IMR-90 (cell line): Measurements from ENCODE around the gene EMD. TPM values are rescaled to one million over a fixed set of nuclear protein-coding genes. Genes with fewer than 3 reads are reported as not detected.

Experiments used
- polyA plus RNA-seq, 3 experiments: library from polyadenylated mRNA; depleted of rRNA; stranded (reverse); fragments of >200 nt; gene quantifications; 2 replicates each; pipeline ENCODE4 v1.2.3, GENCODE V29; 2012; ENCODE audit warnings: low replicate concordance in 1 of 3
- total RNA-seq: library from RNA; depleted of rRNA; stranded (reverse); fragments of >200 nt; gene quantifications from 2 replicates; pipeline ENCODE4 v1.2.3, GENCODE V29; 2012
- TF ChIP-seq, protein P1 (sequence below): fragments of 150-350 bp; IDR thresholded peaks from 2 replicates; pipeline ENCODE4 v1.6.1; 2016; ENCODE audit warnings: low read depth, mild to moderate bottlenecking, low read length, moderate library complexity, borderline replicate concordance

The EMD gene
- total and polyA plus RNA-seq, 2 of the 4 experiments (the other 2 are of a cell fraction) = 9.9 to 80.6 TPM

DNA sequence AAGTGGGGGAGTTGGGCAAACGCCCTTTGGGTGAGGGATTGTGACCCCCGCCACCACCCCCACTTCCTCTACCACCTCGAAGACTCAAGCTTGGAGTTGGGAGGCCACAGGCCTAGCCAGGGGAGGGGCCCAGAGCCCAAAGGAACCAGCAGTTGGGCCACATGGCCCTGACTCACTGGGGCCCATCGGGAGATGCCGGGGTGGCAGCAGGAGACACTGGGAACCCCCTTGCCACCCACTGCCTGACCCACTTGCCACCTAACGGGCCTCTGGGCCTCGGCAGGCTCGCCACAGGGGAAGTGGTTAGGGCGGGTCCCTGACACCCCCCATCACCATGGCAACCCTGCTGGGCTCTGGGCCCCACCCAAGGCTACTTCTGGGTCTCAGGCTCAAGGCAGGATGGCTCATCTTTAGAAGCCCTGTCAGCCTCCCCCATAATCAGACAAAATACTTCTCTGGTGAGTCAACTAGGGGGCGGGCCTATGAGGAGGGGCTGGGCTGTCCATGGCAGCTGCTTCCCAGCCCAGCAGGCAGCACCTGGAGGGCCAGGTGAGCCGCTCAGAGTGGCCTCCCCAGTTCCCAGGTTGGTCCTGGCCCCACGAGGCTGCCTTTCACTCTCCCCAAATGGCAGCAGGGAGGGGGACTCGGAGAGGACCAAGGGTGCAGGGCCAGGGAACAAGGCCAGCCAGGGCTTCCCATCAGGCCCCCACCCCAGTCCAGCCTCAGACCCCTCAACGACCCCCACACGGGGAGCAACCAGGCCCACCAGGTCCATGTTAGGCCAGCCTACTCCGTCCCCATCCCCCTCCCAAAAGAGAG, 10.3 kb upstream of the EMD start (continued):
- TF ChIP-seq, protein P1, sequence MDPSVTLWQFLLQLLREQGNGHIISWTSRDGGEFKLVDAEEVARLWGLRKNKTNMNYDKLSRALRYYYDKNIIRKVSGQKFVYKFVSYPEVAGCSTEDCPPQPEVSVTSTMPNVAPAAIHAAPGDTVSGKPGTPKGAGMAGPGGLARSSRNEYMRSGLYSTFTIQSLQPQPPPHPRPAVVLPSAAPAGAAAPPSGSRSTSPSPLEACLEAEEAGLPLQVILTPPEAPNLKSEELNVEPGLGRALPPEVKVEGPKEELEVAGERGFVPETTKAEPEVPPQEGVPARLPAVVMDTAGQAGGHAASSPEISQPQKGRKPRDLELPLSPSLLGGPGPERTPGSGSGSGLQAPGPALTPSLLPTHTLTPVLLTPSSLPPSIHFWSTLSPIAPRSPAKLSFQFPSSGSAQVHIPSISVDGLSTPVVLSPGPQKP = no peak
